Lung (tissue), 12 donors: ENCODE results near the gene PRLHR. TPM values are rescaled to one million over a fixed set of nuclear protein-coding genes. Genes with fewer than 3 reads are reported as not detected.

ENCODE experiments used
- ATAC-seq: fragments of 200-7000 bp; cut with Tn5 transposase; one replicate; pipeline ENCODE4 v1.9.1; 2020; ENCODE audit warnings: moderate number of reproducible peaks; ENCODE audit not compliant: insufficient read depth, low FRiP score
- DNase-seq, 3 donors: peaks; one replicate each; pipeline ENCODE4 v3.0.0-alpha.2; 2013 to 2017
- H3K27ac ChIP-seq, 2 donors: one replicate each; pipeline ENCODE4 v1.5.1; 2013; ENCODE audit warnings: mild to moderate bottlenecking in 2 of 2, moderate library complexity in 2 of 2, control low read depth in 1 of 2, inconsistent platforms in 1 of 2, low read depth in 1 of 2, low read length in 1 of 2
- H3K27me3 ChIP-seq, 3 donors: one replicate each; pipeline ENCODE4 v1.5.1; 2013; ENCODE audit warnings: low read length in 2 of 3; ENCODE audit not compliant: control insufficient read depth in 3 of 3, insufficient read depth in 3 of 3
- H3K36me3 ChIP-seq, 4 donors: one replicate each; pipeline ENCODE4 v1.5.1; 2013; ENCODE audit warnings: low read length in 4 of 4, mild to moderate bottlenecking in 1 of 4, moderate library complexity in 1 of 4; ENCODE audit not compliant: control insufficient read depth in 4 of 4, insufficient read depth in 4 of 4
- H3K4me1 ChIP-seq, 5 donors: one replicate each; pipeline ENCODE4 v1.5.1; 2013; ENCODE audit warnings: low read length in 5 of 5, mild to moderate bottlenecking in 2 of 5, moderate library complexity in 1 of 5; ENCODE audit not compliant: control insufficient read depth in 5 of 5, insufficient read depth in 5 of 5
- H3K4me3 ChIP-seq: one replicate; pipeline ENCODE4 v1.5.1; 2013; ENCODE audit warnings: mild to moderate bottlenecking, control low read depth, moderate library complexity
- H3K9ac ChIP-seq, 2 donors: one replicate each; pipeline ENCODE4 v1.5.1; 2013; ENCODE audit warnings: low read length in 2 of 2, control low read depth in 1 of 2; ENCODE audit not compliant: insufficient read depth in 1 of 2
- H3K9me3 ChIP-seq, 4 donors: one replicate each; pipeline ENCODE4 v1.5.1; 2013; ENCODE audit warnings: low read length in 3 of 4, mild to moderate bottlenecking in 1 of 4, moderate library complexity in 1 of 4; ENCODE audit not compliant: control insufficient read depth in 4 of 4, insufficient read depth in 3 of 4
- whole genome bisulfite sequencing, 2 donors: extraction: QIAGEN DNeasy Blood & Tissue Kit; methylation state at CpG; one replicate each; pipeline ENCODE4 v1.1.7; 2013; 5-methylcytosine and 5-hydroxymethylcytosine counted together
- polyA plus RNA-seq, 2 donors: library from polyadenylated mRNA; stranded (reverse); fragments of 200-250 nt; gene quantifications; one replicate each; pipeline ENCODE4 v1.2.1, GENCODE V29; 2013
- total RNA-seq, 2 donors: library from RNA; depleted of rRNA in 1 of 2; stranded (reverse); fragments of >200 nt in 1 of 2; gene quantifications; one replicate each; pipeline ENCODE4 v1.2.1, GENCODE V29; 2014 to 2021
- TF ChIP-seq, protein P1 (sequence below): IDR thresholded peaks from 2 replicates; pipeline ENCODE4 v1.5.1; 2012; ENCODE audit warnings: mild to moderate bottlenecking; ENCODE audit errors: control extremely low read depth, extremely low read depth
- donor health status: control.
- donor health status: control.
- donor health status: Bipolar disorder and iron deficiency.
- donor health status: healthy.
- donor health status: DM: yes; HTN: yes; CAD: no.

The PRLHR gene
- total and polyA plus RNA-seq, 4 donors: not detected

DNA sequence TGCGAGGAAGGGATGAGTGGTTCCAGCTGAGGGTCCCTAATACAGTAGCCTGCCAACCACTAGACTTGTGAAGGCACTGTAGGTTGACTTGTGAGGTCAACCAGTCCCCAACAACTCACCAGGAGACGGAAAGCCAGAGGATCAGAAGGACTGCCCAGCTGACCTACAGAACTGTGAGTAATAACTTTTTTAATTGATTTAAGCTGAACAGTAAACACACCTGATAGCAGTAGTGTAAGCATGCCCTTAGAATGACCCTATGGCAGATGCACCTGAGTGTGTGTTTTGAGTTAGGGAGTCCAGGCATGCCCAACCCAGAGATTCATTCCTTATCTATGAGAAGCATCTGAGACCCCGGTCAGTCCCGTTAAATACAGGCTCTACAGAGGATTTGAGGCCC is 14.1 kb downstream of the PRLHR start:
- Histone ChIP-seq H3K9ac (no peak overlapping the region), H3K9me3 (peaks cover 0 to 3% (median 0%) of the 10 kb centered on the region in 4 donors), H3K36me3 (no peaks in the 10 kb centered on the region), H3K27me3 (peaks cover 0 to 3% (median 0%) of the 10 kb centered on the region in 3 donors), H3K4me3 (no peak overlapping the region), H3K4me1 (no peaks in the 10 kb centered on the region), H3K27ac (no peak overlapping the region)
- WGBS, 2 donors: 59 to 70% methylated on average over 4 of the region's 4 CpGs
- TF ChIP-seq, protein P1, sequence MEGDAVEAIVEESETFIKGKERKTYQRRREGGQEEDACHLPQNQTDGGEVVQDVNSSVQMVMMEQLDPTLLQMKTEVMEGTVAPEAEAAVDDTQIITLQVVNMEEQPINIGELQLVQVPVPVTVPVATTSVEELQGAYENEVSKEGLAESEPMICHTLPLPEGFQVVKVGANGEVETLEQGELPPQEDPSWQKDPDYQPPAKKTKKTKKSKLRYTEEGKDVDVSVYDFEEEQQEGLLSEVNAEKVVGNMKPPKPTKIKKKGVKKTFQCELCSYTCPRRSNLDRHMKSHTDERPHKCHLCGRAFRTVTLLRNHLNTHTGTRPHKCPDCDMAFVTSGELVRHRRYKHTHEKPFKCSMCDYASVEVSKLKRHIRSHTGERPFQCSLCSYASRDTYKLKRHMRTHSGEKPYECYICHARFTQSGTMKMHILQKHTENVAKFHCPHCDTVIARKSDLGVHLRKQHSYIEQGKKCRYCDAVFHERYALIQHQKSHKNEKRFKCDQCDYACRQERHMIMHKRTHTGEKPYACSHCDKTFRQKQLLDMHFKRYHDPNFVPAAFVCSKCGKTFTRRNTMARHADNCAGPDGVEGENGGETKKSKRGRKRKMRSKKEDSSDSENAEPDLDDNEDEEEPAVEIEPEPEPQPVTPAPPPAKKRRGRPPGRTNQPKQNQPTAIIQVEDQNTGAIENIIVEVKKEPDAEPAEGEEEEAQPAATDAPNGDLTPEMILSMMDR: no peak
- ATAC-seq: no peak
- no peak for DNase-seq

DNA sequence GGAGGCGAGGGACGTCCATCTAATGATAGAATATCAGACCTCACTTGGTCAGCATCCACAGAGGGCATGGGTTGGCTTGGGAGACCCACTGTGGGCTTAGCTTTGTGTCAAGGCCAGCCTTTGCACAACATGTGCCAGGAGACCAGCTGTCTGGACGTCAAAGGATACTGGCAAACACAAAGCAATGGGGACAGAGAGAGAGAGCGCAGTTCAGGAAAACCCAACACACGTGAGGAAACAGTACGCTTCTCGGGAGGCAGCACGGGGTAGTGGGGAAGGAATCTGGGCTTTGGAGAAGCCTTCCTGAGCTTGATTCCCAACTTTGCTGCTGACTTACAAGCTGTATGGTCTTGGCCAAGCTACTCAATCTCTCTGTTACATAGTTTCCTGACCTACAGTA is 14.7 kb downstream of the PRLHR start:
- no peaks in the 10 kb centered on the region for H3K4me1 ChIP-seq
- peaks cover 0 to 3% (median 0%) of the 10 kb centered on the region in 4 donors for H3K9me3 ChIP-seq
- no peak overlapping the region for H3K9ac ChIP-seq
- no peak for DNase-seq
- H3K4me3 ChIP-seq: no peak overlapping the region
- H3K27me3 ChIP-seq: peaks cover 0 to 3% (median 0%) of the 10 kb centered on the region in 3 donors
- TF ChIP-seq, protein P1: no peak
- WGBS, 2 donors: 73 to 82% methylated on average over 8 of the region's 8 CpGs
- no peak for ATAC-seq
- H3K36me3 ChIP-seq: no peaks in the 10 kb centered on the region
- no peak overlapping the region for H3K27ac ChIP-seq

DNA sequence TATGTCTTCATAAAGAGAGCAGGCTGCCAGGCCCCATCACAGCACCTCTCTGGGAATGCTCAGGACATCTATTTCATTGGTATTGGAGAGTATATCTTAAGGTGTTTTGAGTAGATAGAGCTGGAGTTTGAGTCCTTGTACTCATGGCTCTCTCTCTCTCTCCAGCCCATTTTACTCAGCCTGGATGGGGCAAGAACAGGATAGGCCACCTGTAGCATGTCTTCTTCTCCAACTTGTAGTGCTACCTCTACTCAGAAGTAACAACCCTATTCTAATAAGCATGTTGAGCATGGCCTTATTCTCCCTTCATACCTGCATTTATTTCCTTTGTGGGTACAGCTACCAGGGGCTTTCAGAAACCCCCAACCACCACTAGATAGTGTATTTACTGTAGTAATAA is 21.9 kb downstream of the PRLHR start:
- TF ChIP-seq, protein P1: no peak

More for the DNA sequence above, 21.9 kb downstream of the PRLHR start:
- DNase-seq: no peak
- Histone ChIP-seq H3K36me3 (no peaks in the 10 kb centered on the region), H3K27ac (no peak overlapping the region), H3K4me3 (no peak overlapping the region), H3K9me3 (no peaks in the 10 kb centered on the region), H3K9ac (no peak overlapping the region), H3K4me1 (no peaks in the 10 kb centered on the region), H3K27me3 (peaks cover 0 to 3% (median 0%) of the 10 kb centered on the region in 3 donors)
- ATAC-seq: no peak
